Body of pancreas (tissue), 4 donors: ENCODE measurements around the gene POLR1A. TPM values are rescaled to one million over a fixed set of nuclear protein-coding genes. Genes with fewer than 3 reads are reported as not detected.

ENCODE experiments used
- ATAC-seq: fragments of 150-250 bp; one replicate; pipeline ENCODE4 v1.9.1; 2016
- DNase-seq, 4 donors: peaks; one replicate each; pipeline ENCODE4 v3.0.0-alpha.2; 2019
- H3K27ac ChIP-seq, 4 donors: fragments of 200-600 bp; sonication (generic); 1 replicate in 3 of 4; 2 replicates in 1 of 4; pipeline versions ENCODE4 v1.5.1 to v1.6.1; 2016 to 2019; ENCODE audit warnings: mild to moderate bottlenecking in 1 of 4, mixed read lengths in 1 of 4, moderate library complexity in 1 of 4
- H3K27me3 ChIP-seq, 2 donors: fragments of 200-600 bp; sonication (generic); one replicate each; pipeline ENCODE4 v1.6.0; 2016; ENCODE audit warnings: mild to moderate bottlenecking in 1 of 2
- H3K36me3 ChIP-seq, 2 donors: fragments of 200-600 bp; sonication (generic); replicated peaks in 1 of 2; 2 replicates each; pipeline ENCODE4 v1.5.1; 2016; ENCODE audit warnings: low read depth in 2 of 2; ENCODE audit not compliant: insufficient read depth in 1 of 2
- H3K4me1 ChIP-seq: fragments of 200-600 bp; sonication (generic); one replicate; pipeline ENCODE4 v1.6.0; 2016
- H3K4me3 ChIP-seq, 2 donors: fragments of 200-600 bp; sonication (generic); 1 replicate in 1 of 2; 2 replicates in 1 of 2; pipeline ENCODE4 v1.5.1; 2016 to 2019
- H3K9me3 ChIP-seq, 3 donors: fragments of 200-600 bp; sonication (generic); 1 replicate in 2 of 3; 2 replicates in 1 of 3; pipeline ENCODE4 v1.5.1; 2016
- CTCF ChIP-seq, 7 experiments: fragments of 450-650 bp in 4 of 7; fragments of 200-600 bp in 3 of 7; sonication (generic) in 3 of 7; IDR thresholded peaks; one replicate each; pipeline ENCODE4 v1.5.1; 2016 to 2019; ENCODE audit warnings: antibody characterized with exemption in 7 of 7
- POLR2A ChIP-seq, 3 donors: fragments of 450-650 bp; IDR thresholded peaks; one replicate each; pipeline ENCODE4 v1.6.1; 2016; ENCODE audit warnings: antibody characterized with exemption in 3 of 3, mild to moderate bottlenecking in 2 of 3
- WGBS, 2 donors: methylation state at CpG; one replicate each; pipeline ENCODE4 v1.1.5; 2017; 5-methylcytosine and 5-hydroxymethylcytosine counted together
- intact Hi-C: fragments of 100-400 bp; cut with DNase I; formaldehyde crosslinking; loops from one replicate; pipeline ENCODE4 v1.15.1; 2023
- small RNA-seq: library from RNA; depleted of rRNA; stranded (forward); fragments of <200 nt; gene quantifications from one replicate; pipeline ENCODE3, GENCODE V24; 2016
- total RNA-seq, 2 donors: library from RNA; depleted of rRNA; stranded (reverse); fragments of >200 nt; gene quantifications; one replicate each; pipeline ENCODE4 v1.1.0, GENCODE V29; 2016

POLR1A gene
- total RNA-seq, 2 donors from 2014 or later = 18.7 to 36.6 TPM

DNA sequence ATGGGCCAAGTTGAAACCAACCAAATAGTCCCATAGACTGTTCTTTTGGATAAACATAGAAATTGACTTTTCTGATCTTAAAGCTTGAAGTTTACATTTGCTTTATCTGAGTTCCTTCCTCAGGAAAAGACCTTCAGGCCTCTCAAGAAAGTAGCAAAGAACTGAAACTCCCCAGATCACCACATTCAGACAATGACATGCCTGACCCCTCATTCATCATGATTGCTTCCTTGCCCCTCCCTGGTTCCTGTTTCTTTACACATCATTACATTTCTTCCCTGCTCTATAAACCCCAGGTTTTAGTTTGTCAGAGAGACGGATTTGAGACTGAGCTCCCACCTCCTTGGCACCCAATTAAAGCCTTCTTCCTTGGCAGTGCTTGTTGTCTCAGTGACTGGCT, 133.3 kb downstream of the POLR1A start:
- Histone ChIP-seq H3K4me1 (peaks cover 13% of the 10 kb centered on the region), H3K36me3 (no peaks in the 10 kb centered on the region), H3K27me3 (no peaks in the 10 kb centered on the region), H3K4me3 (no peak overlapping the region), H3K27ac (no peak overlapping the region), H3K9me3 (no peaks in the 10 kb centered on the region)
- intact Hi-C loops = no loop called here
- DNase-seq = no peak
- ATAC-seq = no peak
- 59 to 90% methylated on average over 1 of the region's 1 CpG for WGBS, 2 donors
- TF ChIP-seq POLR2A (IDR thresholded peaks at IDR 0.05) (no peak), CTCF (IDR thresholded peaks at IDR 0.05) (no peak)

DNA sequence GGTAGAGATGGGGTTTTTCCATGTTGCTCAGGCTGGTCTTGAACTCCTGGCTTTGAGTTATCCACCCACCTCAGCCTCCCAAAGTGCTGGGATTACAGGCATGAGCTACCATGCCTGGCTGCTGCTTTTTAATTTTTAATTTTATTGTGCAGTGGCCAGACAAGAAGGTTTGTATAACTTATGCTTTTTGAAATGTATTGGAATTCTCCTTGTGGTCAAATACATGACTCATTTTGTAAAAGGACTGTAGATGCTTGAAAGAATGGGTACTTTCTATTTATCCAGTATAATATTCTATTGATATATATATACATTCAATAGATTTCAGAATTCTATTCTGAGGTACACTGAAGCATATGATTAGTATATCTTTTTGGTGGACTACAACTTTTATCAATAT, 134.3 kb downstream of the POLR1A start:
- Histone ChIP-seq H3K27me3 (no peaks in the 10 kb centered on the region), H3K4me1 (peaks cover 13% of the 10 kb centered on the region), H3K9me3 (no peaks in the 10 kb centered on the region), H3K27ac (no peak overlapping the region), H3K4me3 (no peak overlapping the region), H3K36me3 (no peaks in the 10 kb centered on the region)
- intact Hi-C loops = no loop called here
- TF ChIP-seq CTCF (IDR thresholded peaks at IDR 0.05) = no peak
- no peak for TF ChIP-seq POLR2A (IDR thresholded peaks at IDR 0.05)
- DNase-seq (no peak), ATAC-seq (no peak)

Small RNA genes lying within 50 kb of the gene (small RNA-seq; reads per million reads assigned to genes)
- gene SNORD94 = 34,099 reads per million, percentile 100 among the genes with 10 or more reads in this experiment

Other genes with a start within 250 kb of the POLR1A start
- 10 to 100 TPM in 1 of 2 donors, 1 to 10 TPM in 1; 8.6 to 18.8 TPM for gene ST3GAL5, start 216.9 kb downstream of the POLR1A start, total RNA-seq
- 10 to 100 TPM; 34.3 to 85.6 TPM for gene PTCD3, start 349 bp upstream of the POLR1A start, total RNA-seq
- gene IMMT, start 89.6 kb upstream of the POLR1A start, total RNA-seq = 10 to 100 TPM; 37.1 to 46.1 TPM
- gene MRPL35, start 93.6 kb upstream of the POLR1A start, total RNA-seq = 1 to 10 TPM; 3.6 to 8.3 TPM
- gene REEP1, start 231.7 kb upstream of the POLR1A start, total RNA-seq = 1 to 10 TPM; 4.0 to 5.4 TPM